ENCODE measurements around the gene JUP. TPM values are rescaled to one million over a fixed set of nuclear protein-coding genes. Genes with fewer than 3 reads are reported as not detected.

JUP gene
- total and polyA plus RNA-seq, 2 of the 13 experiments (the other 11 are each of a cell fraction or from before 2014, with no cell fraction given): 12.1 to 20.6 TPM

- TF ChIP-seq ZBTB3 (CRISPR knock-in tag; IDR thresholded peaks at IDR 0.05; ENCODE audit: borderline replicate concordance, low read depth) (no peak; the same call in 1 of the 2 replicates), SMYD3 (CRISPR knock-in tag; IDR thresholded peaks at IDR 0.05) (no peak), RBM22 (optimal IDR thresholded peaks at IDR 0.05; ENCODE audit: low read length) (no peak), SETDB1 (CRISPR knock-in tag; IDR thresholded peaks at IDR 0.05; ENCODE audit: borderline replicate concordance) (no peak), HNRNPL (IDR thresholded peaks at IDR 0.05; ENCODE audit: low read depth, low read length) (no peak), ZNF12 (CRISPR knock-in tag; IDR thresholded peaks at IDR 0.05) (no peak), ZNF773 (CRISPR knock-in tag; IDR thresholded peaks at IDR 0.05; ENCODE audit: borderline replicate concordance) (peak; percentile 94; the same call in 1 of the 2 replicates), ZFP82 (CRISPR knock-in tag; IDR thresholded peaks at IDR 0.05; ENCODE audit: borderline replicate concordance) (peak; percentile 6; the same call in 1 of the 2 replicates), ZBTB37 (CRISPR knock-in tag; IDR thresholded peaks at IDR 0.05) (no peak), THRA (CRISPR knock-in tag; IDR thresholded peaks at IDR 0.05; ENCODE audit: borderline replicate concordance) (no peak), GRHL1 (CRISPR knock-in tag; conservative IDR thresholded peaks at IDR 0.05) (no peak), ELF3 (CRISPR knock-in tag; IDR thresholded peaks at IDR 0.05) (peak; percentile 64), BCL6 (CRISPR knock-in tag; IDR thresholded peaks at IDR 0.05) (no peak; the same call in 1 of the 2 replicates), JUN (CRISPR knock-in tag; IDR thresholded peaks at IDR 0.05) (0 out of 2 replicates have a peak, but pooled peaks have one; percentile 26), ZNF816 (CRISPR knock-in tag; IDR thresholded peaks at IDR 0.05; ENCODE audit: borderline replicate concordance) (no peak), TIGD3 (CRISPR knock-in tag; IDR thresholded peaks at IDR 0.05; ENCODE audit: borderline replicate concordance) (no peak), HNF4G (IDR thresholded peaks at IDR 0.05; ENCODE audit: borderline replicate concordance, low read depth, low read length) (no peak), HNF4G (CRISPR knock-in tag; IDR thresholded peaks at IDR 0.05; ENCODE audit: borderline replicate concordance, low read depth) (no peak), CHCHD3 (CRISPR knock-in tag; IDR thresholded peaks at IDR 0.05) (peak; percentile 99), PLRG1 (conservative IDR thresholded peaks at IDR 0.05) (no peak), ZNF234 (CRISPR knock-in tag; conservative IDR thresholded peaks at IDR 0.05) (0 out of 2 replicates have a peak, but pooled peaks have one; percentile 87), SALL1 (CRISPR knock-in tag; IDR thresholded peaks at IDR 0.05) (peak; percentile 85), ZNF124 (CRISPR knock-in tag; IDR thresholded peaks at IDR 0.05) (peak; percentile 59; the same call in 1 of the 2 replicates), HNRNPUL1 (IDR thresholded peaks at IDR 0.05; ENCODE audit: low read depth, low read length) (no peak)
These were observed 25.3 kb upstream of the JUP start, which contains the start of gene P3H4 (continued) for GRCh38 chr17:41811549-41812380.
